ENCODE measurements around the gene FNDC5. TPM values are rescaled to one million over a fixed set of nuclear protein-coding genes. Genes with fewer than 3 reads are reported as not detected.

Gene FNDC5
- not detected in 2 replicates for total RNA-seq (2013; cell fraction: nucleolus; rRNA removed)
- not detected in 2 replicates for total RNA-seq (2014; rRNA removed)
- total RNA-seq (2014; rRNA removed; fragmentation: Illumina TruSeq; extraction: Trizol), result not detected in 2 replicates
- not detected in 2 replicates for total RNA-seq (2021)
- polyA plus RNA-seq (2011; ENCODE audit: low read depth), result 0.35 TPM
- polyA plus RNA-seq (2011; rRNA removed), result 0.23 and 0.36 TPM in 2 replicates
- 0.05 TPM in 1 of 2 replicates, not detected in the other for polyA plus RNA-seq (2011; cell fraction: cytosol; rRNA removed)
- polyA plus RNA-seq (2011; cell fraction: nucleus; rRNA removed), result 1.3 and 1.6 TPM in 2 replicates
- polyA plus RNA-seq (2012), result 0.39 and 0.55 TPM in 2 replicates
- 0.01 TPM in 1 of 2 replicates, not detected in the other for polyA plus RNA-seq (2014; fragmentation: Illumina TruSeq; extraction: Trizol)
- polyA plus RNA-seq (2014; fragmentation: Nextera tagmentation; extraction: Ambion mirVana), result under 1 TPM; 0.14 to 0.26 TPM
- polyA plus RNA-seq (2014; rRNA removed), result not detected in 2 replicates
- polyA plus RNA-seq (2016; fragmentation: Nextera tagmentation; extraction: Ambion mirVana), result under 1 TPM; 0.11 to 0.29 TPM
- 0.10 TPM in 1 of 2 replicates, not detected in the other for polyA minus RNA-seq (2011; rRNA and poly(A)+ RNA removed)
- polyA minus RNA-seq (2011; cell fraction: cytosol; rRNA and poly(A)+ RNA removed), result not detected in 2 replicates
- polyA minus RNA-seq (2011; cell fraction: nucleus; rRNA and poly(A)+ RNA removed), result not detected in 2 replicates
- Bru-seq, nascent RNA, result percentile 8 among the genes with signal in this experiment
- not detected for BruChase-seq, experiment 1, labeled RNA remaining after a 6-hour chase
- percentile 8 among the genes with signal in this experiment for BruChase-seq, experiment 2, labeled RNA remaining after a 2-hour chase
- long read RNA-seq, experiment 1, result 0 reads
- long read RNA-seq, experiment 2, result 0 reads

GRCh38 chr1:32870615-32871363 lies at the start of gene FNDC5:
Gene FNDC5, minus strand, starts transcription at chr1:32870912.
- in situ Hi-C loops (cut with MboI), result no loop called here
- no peaks in the 10 kb centered on the region for H3K79me2 ChIP-seq (ENCODE audit: control insufficient read depth, insufficient read depth, low read length)
- H3K4me2 ChIP-seq (ENCODE audit: control insufficient read depth, insufficient read depth), result peak within 1 kb of the TSS; percentile 64
- no TSS peak for BruUV-seq (replicated peaks)
- POLR2A ChIA-PET, result interaction anchor here (1.3 kb wide), 1 partner anchor 158 kb away, joined by 4 read pairs; no protein-coding TSS in a partner anchor
- H2AFZ ChIP-seq (ENCODE audit: control insufficient read depth, low read depth, low read length), result no peak within 1 kb of the TSS
- H3K27me3 ChIP-seq (replicated peaks in 1 of 2; ENCODE audit: control insufficient read depth in 2 of 2, insufficient read depth in 2 of 2, low read length in 1 of 2), result peaks cover 9 to 12% of the 10 kb centered on the region in 2 experiments; a peak in 3 of 4 replicates
- CTCF ChIA-PET, result interaction anchor here (0.7 to 3.2 kb wide), 11 partner anchors 10 to 351 kb away, joined by 3 to 48 read pairs (median 10); no protein-coding TSS in a partner anchor
- no peaks in the 10 kb centered on the region for H3K9me3 ChIP-seq (replicated peaks; ENCODE audit: control insufficient read depth, insufficient read depth, low read length)
- H3K4me1 ChIP-seq (ENCODE audit: control insufficient read depth, insufficient read depth, low read length), result peaks cover 4% of the 10 kb centered on the region
- no peak within 1 kb of the TSS for H3K27ac ChIP-seq (ENCODE audit: control insufficient read depth, insufficient read depth)
- no peak within 1 kb of the TSS for H3K4me3 ChIP-seq
- FAIRE-seq, result no peak
- 16% methylated on average over 28 of the region's 99 CpGs for WGBS (ENCODE audit: insufficient coverage, insufficient replicate concordance, low lambda C conversion rate, missing lambda C conversion rate)
- TF ChIP-seq RAD21 (IDR thresholded peaks at IDR 0.05; ENCODE audit: insufficient read depth, low read depth, low read length), result no peak
- no peak for TF ChIP-seq SP1 (IDR thresholded peaks at IDR 0.05; ENCODE audit: low read depth, low read length)
- peak in 1 of 2 experiments; percentile 73; a peak in 1 of 3 replicates for TF ChIP-seq EGR1 (IDR thresholded peaks at IDR 0.05; ENCODE audit: borderline replicate concordance in 1 of 2, low read depth in 2 of 2, low read length in 2 of 2)
- TF ChIP-seq BHLHE40 (IDR thresholded peaks at IDR 0.05; ENCODE audit: borderline replicate concordance in 1 of 2, low read depth in 2 of 2, low read length in 1 of 2), result 0 out of 4 replicates have a peak, but pooled peaks of 1 of the 2 experiments have one; percentile 34
- peak; percentile 63 for TF ChIP-seq SUZ12 (IDR thresholded peaks at IDR 0.05; ENCODE audit: unreplicated experiment)
- no peaks in the 10 kb centered on the region; a peak in 1 of 4 replicates for H3K36me3 ChIP-seq (ENCODE audit: control insufficient read depth in 2 of 2, insufficient read depth in 2 of 2, low read length in 1 of 2)
- RAD21 ChIA-PET (ENCODE audit: unreplicated experiment), result interaction anchor here (0.9 to 3.4 kb wide), 4 partner anchors 48 to 351 kb away, joined by 4 to 34 read pairs (median 4); no protein-coding TSS in a partner anchor
- peak; percentile 21; the same call in 1 of the 3 replicates for ATAC-seq
- SMC1A ChIA-PET (ENCODE audit: uncharacterized antibody, unreplicated experiment), result interaction anchor here (0.7 to 3.1 kb wide), 8 partner anchors 9 to 350 kb away, joined by 3 to 11 read pairs (median 4); no protein-coding TSS in a partner anchor
- intact Hi-C loops (cut with micrococcal nuclease; ENCODE audit: unreplicated experiment), result loop anchor here (5.0 to 10.0 kb wide), 2 partner anchors 53 to 346 kb away; partner anchors contain the start of genes S100PBP and YARS1
- H3K9ac ChIP-seq (ENCODE audit: control insufficient read depth, insufficient read depth, low read length), result no peak within 1 kb of the TSS
- H4K20me1 ChIP-seq (ENCODE audit: control insufficient read depth, insufficient read depth), result no peaks in the 10 kb centered on the region; the same call in 1 of the 2 replicates
- no peak for DNase-seq (ENCODE audit: low read depth, low spot score)

All from GM12878 (cell line).